Iris pigment epithelial cell (primary cell): ENCODE results near the gene CLOCK.
A peak's percentile ranks its signal among the peaks of the same experiment; 100 is the strongest.

ENCODE experiments used
- DNase-seq: peaks from one replicate; pipeline ENCODE4 v3.0.0-alpha.2; 2011; ENCODE audit warnings: low read depth

Gene CLOCK

DNA sequence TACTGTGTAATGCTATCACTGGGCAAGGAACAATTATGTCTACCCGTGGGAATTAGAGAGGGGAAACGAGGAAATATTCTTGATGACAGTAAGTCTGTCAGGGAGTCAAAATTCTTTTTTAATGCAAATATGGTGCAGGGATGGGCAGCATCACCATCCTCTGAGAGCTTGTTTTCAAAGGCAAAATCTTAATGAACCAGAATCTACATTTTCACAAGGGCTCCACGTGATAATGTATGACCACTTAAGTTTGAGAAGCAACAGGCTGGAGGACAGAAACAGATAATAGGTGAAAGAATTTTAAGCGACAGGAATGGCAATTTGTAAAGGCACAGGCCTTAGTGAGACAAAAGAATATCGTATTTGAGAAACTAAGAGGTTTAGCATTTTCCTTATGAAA, 63.4 kb downstream of the CLOCK start:
- no peak for DNase-seq

DNA sequence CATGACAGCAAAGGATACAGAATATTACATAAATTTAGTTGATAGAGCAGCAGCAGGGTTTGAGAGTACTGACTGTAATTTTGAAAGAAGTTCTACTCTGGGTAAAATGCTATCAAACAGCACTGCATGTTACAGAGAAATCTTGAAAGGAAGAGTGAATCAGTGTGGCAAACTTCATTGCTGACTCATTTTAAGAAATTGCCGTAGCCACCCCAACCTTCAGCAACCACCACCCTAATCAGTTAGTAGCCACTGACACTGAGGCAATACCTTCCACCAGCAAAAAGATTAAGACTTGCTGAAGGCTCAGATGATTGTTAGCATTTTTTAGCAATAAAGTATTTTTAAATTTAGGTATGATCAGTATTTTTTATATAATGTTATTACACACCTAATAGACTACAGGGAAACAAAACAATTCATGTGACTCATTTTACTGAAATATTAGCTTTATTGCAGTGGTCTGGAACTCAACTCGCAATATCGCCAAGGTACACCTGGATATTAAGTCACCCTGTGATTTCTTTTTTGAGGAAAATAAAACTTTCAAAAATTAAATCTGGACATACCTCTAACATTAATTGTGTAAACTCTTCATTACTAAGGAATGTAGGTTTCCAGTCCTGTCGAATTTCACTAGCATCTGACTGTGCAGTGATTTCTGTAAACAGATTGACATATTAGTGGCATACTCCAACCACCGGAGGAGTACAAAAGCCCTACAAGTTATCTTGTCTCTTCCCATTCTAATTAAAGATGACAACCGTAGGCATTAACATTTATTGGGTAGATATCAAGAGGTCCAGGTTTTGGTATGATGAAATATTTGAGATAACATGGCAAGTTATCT, 71.1 kb downstream of the CLOCK start:
- DNase-seq = peak; percentile 90

DNA sequence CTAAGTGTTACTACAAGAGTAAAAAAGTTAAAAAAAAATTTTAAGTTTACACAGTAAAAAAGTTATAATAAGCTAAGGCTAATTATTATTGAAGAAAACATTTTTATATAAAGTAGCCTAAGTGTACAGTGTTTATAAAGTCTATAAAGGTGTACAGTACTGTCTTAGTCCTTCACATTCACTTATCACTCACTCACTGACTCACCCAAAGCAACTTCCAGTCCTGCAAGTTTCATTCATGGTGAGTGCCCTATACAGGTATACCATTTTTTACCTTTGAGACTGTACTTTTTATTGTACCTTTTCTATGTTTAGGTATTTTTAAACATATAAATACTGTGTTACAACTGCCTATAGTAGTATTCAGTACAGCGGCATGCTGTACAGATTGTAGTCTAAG, 76.7 kb downstream of the CLOCK start:
- no peak for DNase-seq

DNA sequence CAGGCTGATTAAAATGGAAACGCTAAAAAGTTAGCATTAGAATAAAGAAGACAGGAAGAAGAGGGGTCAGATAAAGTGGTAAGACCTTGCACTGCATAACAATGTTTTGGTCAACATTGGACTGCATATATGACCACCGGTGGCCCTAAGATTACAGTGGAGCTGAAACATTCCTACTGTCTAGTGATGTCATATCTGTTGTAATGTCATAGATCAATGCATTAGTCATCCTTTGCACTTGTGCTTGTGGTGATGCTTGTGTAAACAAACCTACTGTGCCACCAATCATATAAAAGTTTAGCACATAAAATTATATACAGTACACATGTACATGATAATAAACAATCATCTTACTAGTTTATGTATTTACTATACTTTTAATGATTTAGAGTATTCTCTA, 78.0 kb downstream of the CLOCK start:
- peak; percentile 85 for DNase-seq

DNA sequence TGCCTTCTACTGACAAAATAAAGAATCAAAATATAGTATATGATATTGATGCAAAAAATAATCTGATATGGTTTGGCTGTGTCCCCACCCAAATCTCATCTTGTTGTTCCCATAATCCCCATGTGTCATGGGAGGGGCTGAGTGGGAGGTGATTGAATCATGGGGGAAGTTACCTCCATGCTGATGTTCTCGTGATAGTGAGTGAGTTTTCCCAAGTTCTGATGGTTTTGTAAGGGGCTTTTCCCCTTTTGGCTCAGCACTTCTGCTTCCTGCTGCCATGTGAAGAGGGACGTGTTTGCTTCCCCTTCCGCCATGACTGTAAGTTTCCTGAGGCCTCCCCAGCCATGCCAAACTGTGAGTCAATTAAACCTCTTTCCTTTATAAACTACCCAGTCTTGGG, 80.7 kb downstream of the CLOCK start:
- no peak for DNase-seq

DNA sequence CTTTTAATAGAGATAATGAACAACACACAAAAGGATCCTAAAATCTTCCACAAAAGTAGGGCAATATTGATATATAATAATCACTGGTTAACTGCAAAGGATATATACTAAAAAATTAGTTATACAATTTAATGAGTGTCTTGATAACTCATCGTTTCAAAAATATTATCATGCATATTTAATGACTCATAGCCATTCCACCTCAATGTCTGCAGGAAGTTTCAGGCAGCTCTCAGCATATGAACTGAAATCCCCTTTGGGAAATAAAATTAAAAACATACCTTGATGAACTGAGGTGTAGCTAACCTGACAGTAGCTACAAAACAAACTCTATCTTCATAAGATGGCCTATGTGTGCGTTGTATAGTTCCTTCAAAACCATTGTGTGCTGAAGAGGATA, 88.1 kb downstream of the CLOCK start:
- DNase-seq = no peak

DNA sequence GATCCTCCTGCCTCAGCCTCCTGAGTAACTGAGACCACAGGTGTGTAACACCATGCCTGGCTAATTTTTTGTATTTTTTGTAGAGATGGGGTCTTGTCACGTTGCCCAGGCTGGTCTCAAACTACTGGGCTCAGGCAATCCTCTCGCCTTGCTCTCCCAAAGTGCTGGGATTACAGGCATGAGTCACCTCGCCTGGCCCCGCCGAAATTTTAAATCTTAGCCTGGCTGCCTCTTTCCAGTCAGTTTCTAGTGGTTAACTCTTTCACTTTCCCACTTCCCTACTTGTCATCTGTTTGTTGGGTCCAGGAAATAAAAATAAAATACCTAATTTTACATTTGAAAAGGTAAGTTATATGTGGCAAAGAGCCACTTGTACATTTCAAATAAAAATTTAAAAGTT, 88.5 kb downstream of the CLOCK start:
- DNase-seq = peak; percentile 62

DNA sequence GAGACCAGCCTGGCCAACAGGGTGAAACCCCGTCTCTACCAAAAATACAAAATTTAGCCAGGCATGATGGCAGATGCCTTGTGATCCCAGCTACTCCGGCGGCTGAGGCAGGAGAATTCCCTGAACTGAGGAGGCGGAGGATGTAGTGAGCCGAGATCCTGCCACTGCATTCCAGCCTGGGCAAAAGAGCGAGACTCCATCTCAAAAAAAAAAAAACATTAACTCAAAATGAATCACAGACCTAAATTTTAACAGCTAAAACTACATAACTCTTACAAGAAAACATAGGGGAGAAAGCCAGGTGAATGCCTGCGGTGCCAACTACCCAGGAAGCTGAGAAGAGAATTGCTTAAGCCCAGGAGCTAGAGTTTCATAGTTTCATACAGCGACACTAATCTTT, 96.1 kb downstream of the CLOCK start:
- no peak for DNase-seq

DNA sequence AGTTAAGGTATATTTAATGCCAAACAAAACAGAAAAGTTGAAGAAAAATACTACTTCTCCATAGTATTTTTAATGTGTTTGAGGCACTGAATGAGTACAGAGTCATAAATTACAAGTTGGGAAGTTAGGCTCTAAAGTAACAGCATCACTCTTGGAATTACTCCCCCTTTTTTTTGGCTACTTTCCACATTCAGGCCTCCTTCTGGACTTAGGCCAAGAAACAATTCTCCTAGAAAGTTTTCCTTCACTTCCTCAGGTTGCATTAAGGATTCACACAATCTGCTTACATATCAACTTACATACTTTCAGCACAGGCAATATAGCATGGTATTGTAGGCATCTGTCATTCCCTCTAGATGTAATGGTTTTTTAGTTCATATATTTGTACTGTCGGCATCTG, 98.9 kb downstream of the CLOCK start:
- peak; percentile 39 for DNase-seq

DNA sequence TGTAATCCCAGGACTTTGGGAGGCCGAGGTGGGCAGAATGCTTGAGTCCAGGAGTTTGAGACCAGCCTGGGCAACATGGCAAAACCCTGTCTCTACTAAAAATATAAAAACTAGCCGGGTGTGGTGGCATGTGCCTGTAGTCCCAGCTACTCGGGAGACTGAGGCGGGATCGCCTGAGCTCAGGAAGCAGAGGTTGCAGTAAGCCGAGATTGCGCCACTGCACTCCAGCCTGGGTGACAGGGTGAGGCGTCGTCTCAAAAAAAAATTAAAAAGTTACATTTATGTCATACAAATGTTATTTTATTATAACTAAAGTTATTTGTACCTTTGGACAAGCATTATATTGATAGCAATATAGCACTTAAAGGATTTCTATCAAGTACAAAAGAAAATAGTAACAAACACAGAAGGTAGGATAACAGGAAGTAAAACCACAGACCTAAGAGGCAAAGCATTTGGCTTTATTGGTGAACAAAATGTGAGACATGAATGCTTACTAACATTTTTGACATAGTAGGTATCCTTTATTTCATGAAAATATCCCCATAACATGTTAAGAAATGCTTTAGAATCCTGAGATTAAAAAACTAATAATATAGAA, 99.5 kb downstream of the CLOCK start:
- DNase-seq = peak; percentile 17

DNA sequence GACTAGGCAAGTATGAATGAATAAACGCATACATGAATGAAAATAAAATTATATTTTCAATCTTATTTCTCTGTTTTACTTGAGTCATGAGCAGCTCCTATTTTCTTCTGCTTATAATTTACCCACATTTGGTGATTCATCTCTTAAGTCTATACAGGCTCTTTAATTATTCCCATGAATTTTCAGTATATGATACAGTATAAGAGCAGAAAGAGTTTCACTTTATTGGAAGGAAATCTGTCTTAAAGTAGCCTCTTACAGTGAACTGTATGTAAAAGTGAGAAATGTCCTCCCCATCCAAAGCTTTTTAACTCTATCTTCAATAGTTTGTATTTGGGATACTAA, 100.2 kb downstream of the CLOCK start:
- DNase-seq = peak; percentile 32

DNA sequence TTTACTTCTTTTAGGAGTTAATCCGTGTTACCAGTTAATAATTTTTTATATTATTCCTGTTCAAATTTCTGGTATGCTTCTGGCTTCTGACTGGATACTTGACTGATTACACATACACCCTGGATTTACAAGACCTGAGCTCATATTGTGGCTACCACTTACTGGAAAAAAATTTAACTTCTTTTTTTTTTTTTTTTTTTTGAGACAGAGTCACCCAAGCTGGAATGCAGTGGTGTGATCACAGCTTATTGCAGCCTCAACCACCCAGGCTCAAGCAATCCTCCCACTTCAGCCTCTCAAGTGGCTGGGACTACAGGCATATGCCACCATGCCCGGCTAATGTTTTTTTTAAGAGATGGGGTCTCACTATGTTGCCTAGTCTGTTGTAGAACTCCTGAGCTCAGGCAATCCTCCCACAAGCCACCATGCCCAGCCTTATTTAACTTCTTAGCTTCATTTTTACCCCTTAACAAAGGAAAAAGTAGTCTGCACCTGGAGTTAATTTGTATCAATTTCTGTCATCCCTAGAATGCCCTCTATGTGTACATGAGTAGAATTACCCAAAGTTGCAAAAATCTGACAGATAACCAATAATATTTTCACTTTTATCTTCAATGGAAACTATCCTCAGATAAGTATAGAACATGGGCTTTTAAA, 100.7 kb downstream of the CLOCK start:
- DNase-seq = peak; percentile 90

DNA sequence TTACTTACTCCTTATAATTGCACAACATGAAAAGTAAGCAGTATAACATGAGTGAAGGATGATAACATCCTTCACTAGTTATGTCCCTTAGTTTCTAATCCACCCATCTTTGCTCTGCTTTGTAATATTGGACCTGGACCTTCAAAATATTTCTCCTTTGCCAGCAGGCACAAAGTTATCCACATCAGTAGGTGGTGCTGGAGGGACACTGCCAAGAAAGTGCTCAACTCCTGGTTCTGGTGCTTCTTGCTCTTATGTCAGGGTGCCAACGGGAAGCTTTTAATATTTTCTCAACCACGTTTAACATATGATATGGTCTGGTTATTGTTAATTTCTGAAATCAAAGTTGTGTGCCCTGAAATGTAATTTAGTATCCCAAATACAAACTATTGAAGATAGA, 101.9 kb downstream of the CLOCK start:
- peak; percentile 55 for DNase-seq

DNA sequence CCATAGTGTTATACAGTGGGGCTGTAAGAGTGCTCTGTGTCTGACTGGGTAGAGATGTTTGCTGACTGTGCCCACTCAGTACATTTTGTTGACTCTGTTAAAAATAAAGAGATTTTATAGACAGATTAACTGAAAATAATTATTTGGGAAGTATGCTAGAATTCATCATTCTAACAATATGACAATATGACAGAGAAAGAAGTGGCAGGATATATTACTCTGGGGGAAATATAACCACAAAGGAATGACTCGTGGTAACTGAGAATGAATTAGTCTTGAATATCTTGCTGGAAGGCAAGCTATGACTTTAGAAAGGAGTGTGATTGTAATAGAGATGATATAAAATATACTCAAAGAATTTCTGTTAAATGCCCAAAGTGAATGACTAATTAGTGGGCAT, 104.2 kb downstream of the CLOCK start:
- DNase-seq = no peak

DNA sequence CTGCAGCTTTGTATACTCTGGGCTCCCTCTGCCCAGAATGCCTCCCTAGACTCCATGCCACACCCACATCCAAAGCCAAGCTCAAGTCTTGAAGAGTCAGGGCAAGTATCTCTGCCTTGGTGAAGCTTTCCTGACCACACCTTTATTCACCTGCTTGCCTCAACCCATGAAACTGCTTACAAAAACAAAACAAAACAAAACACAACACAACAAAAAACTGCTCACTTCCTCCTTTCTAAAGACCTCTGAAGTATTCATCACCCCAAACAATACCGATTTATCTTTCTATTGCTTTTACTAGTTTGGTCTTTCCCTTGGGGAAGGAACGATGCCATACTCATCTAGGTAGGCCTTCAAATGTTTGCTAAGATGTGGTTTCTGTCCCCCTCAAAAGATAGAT, 105.9 kb downstream of the CLOCK start:
- no peak for DNase-seq

DNA sequence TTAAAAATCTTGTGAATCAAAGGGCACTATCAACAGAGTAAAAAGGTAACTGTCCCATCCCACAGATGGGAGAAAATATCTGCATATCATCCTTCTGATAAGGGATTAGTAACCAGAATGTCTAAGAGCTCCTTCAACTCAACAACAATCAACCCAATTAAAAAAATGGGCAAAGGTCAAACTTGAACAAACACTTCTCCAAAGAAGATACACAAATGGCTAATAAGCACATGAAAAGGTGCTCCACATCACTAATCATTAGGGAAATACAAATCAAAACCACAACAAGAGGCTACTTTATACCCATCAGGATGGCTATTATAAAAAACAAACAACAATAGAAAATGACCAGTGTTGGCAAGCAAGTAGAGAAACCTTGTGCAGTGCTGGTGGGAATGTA, 107.7 kb downstream of the CLOCK start:
- no peak for DNase-seq

DNA sequence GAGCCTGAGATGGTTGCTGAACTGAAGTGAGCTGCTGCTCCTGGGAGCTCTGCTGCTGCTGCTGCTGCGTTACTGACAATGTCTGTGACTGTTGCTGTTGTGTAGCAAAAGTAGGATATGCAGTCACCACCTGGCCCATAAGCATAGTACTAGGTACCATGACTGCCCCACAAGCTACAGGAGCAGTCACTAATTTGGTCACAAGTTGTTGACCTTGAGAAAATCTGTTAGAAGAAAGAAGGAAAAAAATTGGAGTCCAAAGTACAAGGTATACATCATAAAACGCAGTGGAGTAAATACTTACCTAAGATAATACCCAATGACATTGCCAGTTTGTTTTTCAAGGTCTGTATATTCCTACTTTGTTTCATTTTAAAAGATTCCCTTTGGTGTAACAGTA, 108.4 kb downstream of the CLOCK start:
- no peak for DNase-seq

DNA sequence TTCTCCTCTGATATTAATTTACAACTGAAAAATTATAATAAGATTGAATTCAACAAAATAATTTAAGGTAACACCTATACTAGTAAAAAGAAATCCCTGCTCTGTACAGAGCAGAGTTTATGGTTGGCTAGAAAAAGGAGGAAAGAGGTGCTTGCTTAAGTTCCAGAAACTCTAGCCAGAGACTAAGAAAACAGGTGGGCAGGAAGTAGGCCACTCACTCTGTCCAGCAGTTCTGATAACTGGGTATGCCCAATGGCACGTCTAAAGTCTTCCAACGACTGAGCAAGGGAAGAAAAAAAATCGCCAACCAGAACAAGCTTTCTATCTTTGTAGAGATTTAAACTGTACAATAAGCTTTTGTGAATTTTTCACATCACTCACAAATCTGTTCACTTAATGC, 108.9 kb downstream of the CLOCK start:
- no peak for DNase-seq

DNA sequence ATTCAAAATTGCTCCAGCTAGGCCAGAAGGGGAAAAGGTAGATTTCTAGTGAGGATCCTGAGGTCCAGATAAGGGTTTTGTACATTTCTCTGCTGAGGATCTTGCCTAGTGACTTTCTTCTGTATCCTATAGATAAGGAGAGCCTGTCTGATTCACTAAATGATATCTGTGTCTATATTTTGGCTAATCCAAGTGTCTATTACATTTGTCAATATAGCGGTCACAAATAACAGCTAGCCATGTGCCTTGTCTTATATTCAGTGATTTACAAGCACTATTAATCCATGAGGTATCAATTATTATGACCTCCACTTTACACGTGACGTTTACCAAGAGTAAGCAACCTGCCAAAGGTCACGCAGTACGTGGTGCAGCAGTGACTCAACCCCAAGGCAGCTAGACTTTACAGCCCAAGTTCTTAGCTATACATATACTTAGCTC, 109.3 kb downstream of the CLOCK start:
- peak; percentile 81 for DNase-seq

DNA sequence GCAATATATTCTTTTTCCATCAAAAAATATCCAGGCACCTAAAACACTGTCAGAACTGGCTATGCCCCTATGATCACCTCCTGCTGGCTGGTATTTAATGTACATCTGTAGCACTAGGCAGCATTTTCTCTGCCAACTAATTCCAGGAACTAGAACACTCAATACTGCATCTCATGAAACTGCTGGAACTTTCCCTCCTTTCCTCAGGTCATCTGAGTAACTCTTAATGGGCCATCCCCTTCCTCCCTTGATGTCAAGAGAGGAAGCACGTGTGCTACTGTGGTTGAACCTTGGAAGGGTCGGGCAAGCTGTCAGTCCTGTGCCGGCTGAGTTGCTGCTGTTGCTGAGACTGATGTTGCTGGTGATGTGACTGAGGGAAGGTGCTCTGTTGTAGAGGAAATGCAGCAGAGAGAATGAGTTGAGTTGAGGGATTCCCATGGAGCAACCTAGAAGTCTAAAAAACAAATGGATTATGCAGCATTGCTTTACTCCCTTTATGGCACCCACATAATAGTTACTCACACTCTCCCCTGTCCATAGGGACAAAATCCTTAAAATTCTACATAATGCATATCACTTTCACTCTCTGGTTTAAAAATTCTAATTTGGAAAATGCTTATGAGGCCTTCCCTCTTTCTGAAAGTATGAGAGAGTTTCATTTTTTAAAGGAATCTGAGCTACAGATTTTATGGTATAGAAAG, 111.4 kb downstream of the CLOCK start:
- peak; percentile 49 for DNase-seq

DNA sequence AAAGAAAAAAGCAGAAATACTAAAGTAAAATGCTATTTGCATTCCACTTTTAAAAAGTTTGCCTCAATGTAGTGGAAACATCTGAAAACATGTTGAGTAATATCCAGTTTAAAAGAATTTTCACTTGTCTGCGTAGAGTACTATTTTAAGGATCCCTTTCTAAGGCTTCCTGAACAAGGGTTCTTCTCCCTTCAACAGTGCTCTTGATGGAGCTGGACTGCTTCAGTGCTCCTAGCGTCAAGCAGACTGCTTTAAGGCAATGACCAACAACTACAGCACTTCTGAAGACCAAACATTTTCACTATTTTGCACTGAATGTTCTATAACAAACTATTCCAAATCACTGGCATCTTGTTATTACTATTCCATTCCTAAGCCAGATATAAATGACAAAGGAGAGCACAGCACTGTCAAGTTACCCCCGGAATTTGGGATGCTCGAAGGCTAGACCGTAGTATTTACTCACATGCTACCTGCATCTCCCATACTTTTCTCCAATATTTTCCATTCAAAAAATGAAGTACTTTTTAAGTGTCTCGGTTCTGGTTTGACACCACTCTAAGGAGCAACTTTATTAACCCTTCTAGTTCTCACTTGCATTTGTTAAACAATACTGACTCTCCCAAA, 114.9 kb downstream of the CLOCK start:
- DNase-seq = no peak

DNA sequence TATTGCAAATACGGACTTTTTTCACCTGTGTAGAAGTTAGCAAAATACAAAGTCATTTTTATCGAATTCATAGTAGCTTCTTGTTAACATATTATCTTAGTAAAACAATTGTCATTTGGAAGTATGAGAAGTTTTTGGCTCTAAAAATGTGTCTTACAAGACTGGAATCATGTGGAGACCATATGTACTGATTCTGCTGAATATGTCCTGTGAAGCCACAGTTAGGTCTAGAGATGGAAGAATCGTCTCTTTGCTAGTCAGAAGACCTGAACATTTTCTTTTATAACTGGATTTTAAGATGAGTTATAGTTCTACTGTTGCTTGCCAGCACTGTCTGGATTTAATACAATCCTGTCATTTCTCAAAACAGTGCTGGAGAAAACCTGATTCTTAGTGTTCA, 121.9 kb downstream of the CLOCK start:
- DNase-seq = no peak
